Activated T-cell treated with anti-CD3 and anti-CD28 coated beads for 24 hours (primary cell): Measurements from ENCODE around the gene IFITM10.
A peak's percentile ranks its signal among the peaks of the same experiment; 100 is the strongest.

Experiments
- DNase-seq: peaks from one replicate; pipeline ENCODE4 v3.0.0-alpha.2; 2020; ENCODE audit warnings: low read depth

The IFITM10 gene

GRCh38 chr11:1707751-1708150 is 42.6 kb downstream of the IFITM10 start:
- no peak for DNase-seq

GRCh38 chr11:1706634-1707400 is 43.6 kb downstream of the IFITM10 start:
- no peak for DNase-seq

GRCh38 chr11:1705126-1706052 is 45.0 kb downstream of the IFITM10 start:
- DNase-seq = no peak

- no peak for DNase-seq
Measured at GRCh38 chr11:1703146-1703545, 47.2 kb downstream of the IFITM10 start.

GRCh38 chr11:1702506-1702905 is 47.9 kb downstream of the IFITM10 start:
- DNase-seq = no peak

GRCh38 chr11:1701091-1701807 is 49.1 kb downstream of the IFITM10 start:
- DNase-seq = no peak

- DNase-seq = no peak
Measured at GRCh38 chr11:1699771-1700170, 50.6 kb downstream of the IFITM10 start.

- no peak for DNase-seq
Measured at GRCh38 chr11:1696608-1697570, 53.5 kb downstream of the IFITM10 start, which contains the start of gene KRTAP5-6. KRTAP5-6 (plus strand) TSS chr11:1697195; CDS start chr11:1697246, 51 bp downstream.

- no peak for DNase-seq
Measured at GRCh38 chr11:1695548-1696108, 54.8 kb downstream of the IFITM10 start.

GRCh38 chr11:1694846-1695547 is 55.4 kb downstream of the IFITM10 start:
- no peak for DNase-seq

GRCh38 chr11:1694064-1694845 is 56.1 kb downstream of the IFITM10 start:
- DNase-seq = peak; percentile 75

- DNase-seq = peak; percentile 68
Measured at GRCh38 chr11:1693327-1694063, 56.9 kb downstream of the IFITM10 start.

- DNase-seq = no peak
Measured at GRCh38 chr11:1692708-1693326, 57.6 kb downstream of the IFITM10 start.

GRCh38 chr11:1691878-1692707 is 58.3 kb downstream of the IFITM10 start:
- DNase-seq = no peak

- DNase-seq = no peak
Measured at GRCh38 chr11:1691026-1691877, 59.1 kb downstream of the IFITM10 start.
